Measurements from ENCODE around the gene SNX12. TPM values are rescaled to one million over a fixed set of nuclear protein-coding genes. Genes with fewer than 3 reads are reported as not detected.

The SNX12 gene
- total RNA-seq, 1 experiment from 2014 or later: 43.7 TPM

DNA sequence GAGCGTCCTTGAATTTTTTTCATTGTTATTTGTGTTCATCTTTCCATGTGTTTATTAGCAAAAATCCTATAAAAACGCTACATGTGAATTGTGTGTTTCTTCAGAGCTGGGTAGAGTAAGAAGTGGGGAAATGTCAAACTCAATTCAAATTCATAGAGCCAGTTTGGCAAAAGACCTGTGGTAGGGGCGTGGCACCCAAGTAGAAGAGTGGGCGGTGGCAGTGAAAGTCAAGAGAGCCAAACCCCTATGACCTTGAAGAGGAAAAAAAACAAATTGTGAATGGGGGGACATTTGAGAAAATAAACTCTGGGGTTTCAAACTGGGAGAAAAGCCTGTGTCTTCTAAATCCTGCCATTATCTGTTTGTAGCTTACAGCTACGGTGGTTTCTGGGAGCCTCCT, 23.1 kb upstream of the SNX12 start:
- ATAC-seq (no peak), DNase-seq (ENCODE audit: low read depth, low spot score) (no peak)
- H3K9me2 ChIP-seq (ENCODE audit: insufficient read depth): no peaks in the 10 kb centered on the region
- intact Hi-C loops (cut with micrococcal nuclease): no loop called here
- H3K9ac ChIP-seq (ENCODE audit: low read length): no peak overlapping the region
- no peaks in the 10 kb centered on the region for H3K79me2 ChIP-seq (ENCODE audit: insufficient read depth, low read length)
- CTCF ChIA-PET: no interaction called here
- RAD21 ChIA-PET (ENCODE audit: low non-redundant PET in 1 of 2, low total read pairs in 2 of 2, uncharacterized antibody in 2 of 2, unreplicated experiment in 2 of 2): no interaction called here
- H4K20me1 ChIP-seq (ENCODE audit: insufficient read depth): no peaks in the 10 kb centered on the region
- no peak overlapping the region for H3K4me2 ChIP-seq (ENCODE audit: low read length)
- no peak overlapping the region for H3K4me3 ChIP-seq (replicated peaks in 1 of 2; ENCODE audit: low read depth in 1 of 2, low read length in 2 of 2)
- BruUV-seq (replicated peaks): no TSS peak
- POLR2A ChIA-PET: no interaction called here
- no peaks in the 10 kb centered on the region for H3K36me3 ChIP-seq (ENCODE audit: control insufficient read depth in 1 of 2, insufficient read depth in 2 of 2, low read length in 2 of 2)
- no peak overlapping the region for H3K27ac ChIP-seq (ENCODE audit: low read depth, low read length)
- H3K9me3 ChIP-seq (ENCODE audit: control insufficient read depth in 1 of 2, insufficient read depth in 1 of 2, low read depth in 1 of 2, low read length in 2 of 2): no peaks in the 10 kb centered on the region
- no peak overlapping the region for H2AFZ ChIP-seq (ENCODE audit: low read depth, low read length, poor library complexity, severe bottlenecking)
- TF ChIP-seq ZFX (IDR thresholded peaks at IDR 0.05) (no peak), JUND (IDR thresholded peaks at IDR 0.05) (no peak), FOSL1 (IDR thresholded peaks at IDR 0.05; ENCODE audit: low read depth) (no peak), CEBPB (IDR thresholded peaks at IDR 0.05; ENCODE audit: low read depth) (no peak), TCF7L2 (IDR thresholded peaks at IDR 0.05; ENCODE audit: borderline replicate concordance, extremely low read depth, insufficient read depth, insufficient read length) (no peak), CBX3 (IDR thresholded peaks at IDR 0.05; ENCODE audit: low read depth) (no peak), RAD21 (IDR thresholded peaks at IDR 0.05; ENCODE audit: low read depth) (no peak), YY1 (IDR thresholded peaks at IDR 0.05; ENCODE audit: extremely low read depth, insufficient replicate concordance, low read depth, low read length) (no peak), SIN3A (IDR thresholded peaks at IDR 0.05; ENCODE audit: low read depth) (no peak), EGR1 (IDR thresholded peaks at IDR 0.05; ENCODE audit: low read depth) (no peak)
- TF ChIP-seq, protein P1, sequence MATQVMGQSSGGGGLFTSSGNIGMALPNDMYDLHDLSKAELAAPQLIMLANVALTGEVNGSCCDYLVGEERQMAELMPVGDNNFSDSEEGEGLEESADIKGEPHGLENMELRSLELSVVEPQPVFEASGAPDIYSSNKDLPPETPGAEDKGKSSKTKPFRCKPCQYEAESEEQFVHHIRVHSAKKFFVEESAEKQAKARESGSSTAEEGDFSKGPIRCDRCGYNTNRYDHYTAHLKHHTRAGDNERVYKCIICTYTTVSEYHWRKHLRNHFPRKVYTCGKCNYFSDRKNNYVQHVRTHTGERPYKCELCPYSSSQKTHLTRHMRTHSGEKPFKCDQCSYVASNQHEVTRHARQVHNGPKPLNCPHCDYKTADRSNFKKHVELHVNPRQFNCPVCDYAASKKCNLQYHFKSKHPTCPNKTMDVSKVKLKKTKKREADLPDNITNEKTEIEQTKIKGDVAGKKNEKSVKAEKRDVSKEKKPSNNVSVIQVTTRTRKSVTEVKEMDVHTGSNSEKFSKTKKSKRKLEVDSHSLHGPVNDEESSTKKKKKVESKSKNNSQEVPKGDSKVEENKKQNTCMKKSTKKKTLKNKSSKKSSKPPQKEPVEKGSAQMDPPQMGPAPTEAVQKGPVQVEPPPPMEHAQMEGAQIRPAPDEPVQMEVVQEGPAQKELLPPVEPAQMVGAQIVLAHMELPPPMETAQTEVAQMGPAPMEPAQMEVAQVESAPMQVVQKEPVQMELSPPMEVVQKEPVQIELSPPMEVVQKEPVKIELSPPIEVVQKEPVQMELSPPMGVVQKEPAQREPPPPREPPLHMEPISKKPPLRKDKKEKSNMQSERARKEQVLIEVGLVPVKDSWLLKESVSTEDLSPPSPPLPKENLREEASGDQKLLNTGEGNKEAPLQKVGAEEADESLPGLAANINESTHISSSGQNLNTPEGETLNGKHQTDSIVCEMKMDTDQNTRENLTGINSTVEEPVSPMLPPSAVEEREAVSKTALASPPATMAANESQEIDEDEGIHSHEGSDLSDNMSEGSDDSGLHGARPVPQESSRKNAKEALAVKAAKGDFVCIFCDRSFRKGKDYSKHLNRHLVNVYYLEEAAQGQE (IDR thresholded peaks at IDR 0.05; ENCODE audit: low read depth): no peak
- TF ChIP-seq, protein P2, sequence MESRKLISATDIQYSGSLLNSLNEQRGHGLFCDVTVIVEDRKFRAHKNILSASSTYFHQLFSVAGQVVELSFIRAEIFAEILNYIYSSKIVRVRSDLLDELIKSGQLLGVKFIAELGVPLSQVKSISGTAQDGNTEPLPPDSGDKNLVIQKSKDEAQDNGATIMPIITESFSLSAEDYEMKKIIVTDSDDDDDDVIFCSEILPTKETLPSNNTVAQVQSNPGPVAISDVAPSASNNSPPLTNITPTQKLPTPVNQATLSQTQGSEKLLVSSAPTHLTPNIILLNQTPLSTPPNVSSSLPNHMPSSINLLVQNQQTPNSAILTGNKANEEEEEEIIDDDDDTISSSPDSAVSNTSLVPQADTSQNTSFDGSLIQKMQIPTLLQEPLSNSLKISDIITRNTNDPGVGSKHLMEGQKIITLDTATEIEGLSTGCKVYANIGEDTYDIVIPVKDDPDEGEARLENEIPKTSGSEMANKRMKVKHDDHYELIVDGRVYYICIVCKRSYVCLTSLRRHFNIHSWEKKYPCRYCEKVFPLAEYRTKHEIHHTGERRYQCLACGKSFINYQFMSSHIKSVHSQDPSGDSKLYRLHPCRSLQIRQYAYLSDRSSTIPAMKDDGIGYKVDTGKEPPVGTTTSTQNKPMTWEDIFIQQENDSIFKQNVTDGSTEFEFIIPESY (IDR thresholded peaks at IDR 0.05; ENCODE audit: extremely low read depth, insufficient replicate concordance, low read length): no peak
- TF ChIP-seq, protein P3, sequence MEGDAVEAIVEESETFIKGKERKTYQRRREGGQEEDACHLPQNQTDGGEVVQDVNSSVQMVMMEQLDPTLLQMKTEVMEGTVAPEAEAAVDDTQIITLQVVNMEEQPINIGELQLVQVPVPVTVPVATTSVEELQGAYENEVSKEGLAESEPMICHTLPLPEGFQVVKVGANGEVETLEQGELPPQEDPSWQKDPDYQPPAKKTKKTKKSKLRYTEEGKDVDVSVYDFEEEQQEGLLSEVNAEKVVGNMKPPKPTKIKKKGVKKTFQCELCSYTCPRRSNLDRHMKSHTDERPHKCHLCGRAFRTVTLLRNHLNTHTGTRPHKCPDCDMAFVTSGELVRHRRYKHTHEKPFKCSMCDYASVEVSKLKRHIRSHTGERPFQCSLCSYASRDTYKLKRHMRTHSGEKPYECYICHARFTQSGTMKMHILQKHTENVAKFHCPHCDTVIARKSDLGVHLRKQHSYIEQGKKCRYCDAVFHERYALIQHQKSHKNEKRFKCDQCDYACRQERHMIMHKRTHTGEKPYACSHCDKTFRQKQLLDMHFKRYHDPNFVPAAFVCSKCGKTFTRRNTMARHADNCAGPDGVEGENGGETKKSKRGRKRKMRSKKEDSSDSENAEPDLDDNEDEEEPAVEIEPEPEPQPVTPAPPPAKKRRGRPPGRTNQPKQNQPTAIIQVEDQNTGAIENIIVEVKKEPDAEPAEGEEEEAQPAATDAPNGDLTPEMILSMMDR (IDR thresholded peaks at IDR 0.05 in 2 of 3, conservative IDR thresholded peaks at IDR 0.05 in 1 of 3; ENCODE audit: borderline replicate concordance in 1 of 3, insufficient read depth in 1 of 3, low read depth in 2 of 3, low read length in 2 of 3): no peak
- H3K27me3 ChIP-seq (ENCODE audit: insufficient read depth, low read length): no peaks in the 10 kb centered on the region
- peaks cover 0 to 6% of the 10 kb centered on the region in 2 experiments; a peak in 2 of 4 replicates for H3K4me1 ChIP-seq (ENCODE audit: control insufficient read depth in 1 of 2, insufficient read depth in 2 of 2, low read length in 2 of 2)

Data from HCT116 (cell line).